HG03196 (cell line): ENCODE data around the gene SNX25.
"Not testable (repeated sequence)": the region's sequence is repeated elsewhere in the genome, so short reads cannot be mapped to it uniquely, and the experiment has no call there.

Source experiments
- ATAC-seq: cut with Tn5 transposase; IDR thresholded peaks from one replicate; pipeline ENCODE4 v1.9.1; 2021; ENCODE audit not compliant: unreplicated experiment

Gene SNX25

GRCh38 chr4:185258741-185259140, 49.3 kb downstream of the SNX25 start:
- ATAC-seq = not testable (repeated sequence)

- ATAC-seq = no peak
Measured at GRCh38 chr4:185259719-185260118, 50.3 kb downstream of the SNX25 start.

GRCh38 chr4:185261946-185262345, 52.5 kb downstream of the SNX25 start:
- ATAC-seq = no peak

GRCh38 chr4:185263419-185263818, 54.0 kb downstream of the SNX25 start:
- peak; percentile 55 for ATAC-seq

- peak; percentile 75 for ATAC-seq
Measured at GRCh38 chr4:185265942-185266341, 56.5 kb downstream of the SNX25 start.

GRCh38 chr4:185269286-185269685, 59.9 kb downstream of the SNX25 start:
- ATAC-seq = no peak

GRCh38 chr4:185270037-185270436, 60.6 kb downstream of the SNX25 start:
- no peak for ATAC-seq

GRCh38 chr4:185270885-185271284, 61.5 kb downstream of the SNX25 start:
- ATAC-seq = no peak

- no peak for ATAC-seq
Measured at GRCh38 chr4:185272245-185272644, 62.8 kb downstream of the SNX25 start.

- no peak for ATAC-seq
Measured at GRCh38 chr4:185275501-185275900, 66.1 kb downstream of the SNX25 start.

GRCh38 chr4:185276036-185276435, 66.6 kb downstream of the SNX25 start:
- ATAC-seq = no peak

GRCh38 chr4:185278716-185279115, 69.3 kb downstream of the SNX25 start:
- ATAC-seq = no peak

- ATAC-seq = no peak
Measured at GRCh38 chr4:185280608-185281007, 71.2 kb downstream of the SNX25 start.

GRCh38 chr4:185282968-185283367, 73.6 kb downstream of the SNX25 start:
- no peak for ATAC-seq

GRCh38 chr4:185283723-185284122, 74.3 kb downstream of the SNX25 start:
- ATAC-seq = no peak

- ATAC-seq = no peak
Measured at GRCh38 chr4:185285632-185286393, 76.4 kb downstream of the SNX25 start.

- no peak for ATAC-seq
Measured at GRCh38 chr4:185286571-185286970, 77.2 kb downstream of the SNX25 start.

GRCh38 chr4:185287031-185287430, 77.6 kb downstream of the SNX25 start:
- ATAC-seq = no peak

GRCh38 chr4:185290018-185290607, 80.7 kb downstream of the SNX25 start:
- no peak for ATAC-seq

- no peak for ATAC-seq
Measured at GRCh38 chr4:185290656-185291055, 81.3 kb downstream of the SNX25 start.

GRCh38 chr4:185293202-185293601, 83.8 kb downstream of the SNX25 start:
- no peak for ATAC-seq

- ATAC-seq = no peak
Measured at GRCh38 chr4:185296665-185297460, 87.5 kb downstream of the SNX25 start.
